ENCODE data around the gene NPY4R2.
"Not testable (repeated sequence)": the region's sequence is repeated elsewhere in the genome, so short reads cannot be mapped to it uniquely, and the experiment has no call there.

DNA sequence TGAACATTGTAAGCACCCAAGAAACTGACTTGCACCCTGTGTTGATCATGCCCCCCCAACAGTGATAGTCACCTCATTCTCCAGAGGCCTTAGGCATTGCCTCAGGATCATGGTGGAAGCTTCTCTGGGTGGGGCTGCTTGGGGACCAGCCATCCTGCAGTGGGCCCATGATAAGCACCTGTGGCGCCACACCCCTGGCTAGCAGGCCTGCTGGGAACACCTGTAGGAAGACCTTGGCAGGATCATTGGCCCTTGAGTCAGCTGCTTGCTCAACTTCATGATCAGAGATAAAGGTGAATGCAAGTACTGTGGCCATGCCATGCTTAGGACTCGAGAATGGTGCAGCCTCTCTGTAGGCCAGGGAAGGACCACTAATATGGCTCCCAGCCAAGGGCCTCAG is 42.2 kb downstream of the NPY4R2 start:
- not testable (repeated sequence) for TF ChIP-seq ELF4 (IDR thresholded peaks at IDR 0.05); FOXK2 (IDR thresholded peaks at IDR 0.05); FOXM1 (IDR thresholded peaks at IDR 0.05; ENCODE audit: borderline replicate concordance); ARNT (IDR thresholded peaks at IDR 0.05); SP1 (IDR thresholded peaks at IDR 0.05); TARDBP (IDR thresholded peaks at IDR 0.05); BHLHE40 (IDR thresholded peaks at IDR 0.05; ENCODE audit: borderline replicate concordance); FOXA1 (IDR thresholded peaks at IDR 0.05); NFRKB (IDR thresholded peaks at IDR 0.05); SUZ12 (IDR thresholded peaks at IDR 0.05)

All from HEK293T (cell line).